K562 (cell line): Measurements from ENCODE around the gene RBFOX2. TPM values are rescaled to one million over a fixed set of nuclear protein-coding genes. Genes with fewer than 3 reads are reported as not detected.

Source experiments
- ATAC-seq: fragments of 200-7000 bp; cut with Tn5 transposase; 3 replicates; pipeline ENCODE4 v1.9.1; 2020; ENCODE audit warnings: moderate library complexity
- BruUV-seq: library from RNA; stranded (reverse); fragments of 400-500 nt; replicated peaks from 2 replicates; lab custom pipeline; 2021; lab: Mats Ljungman, UMichigan
- CTCF ChIA-PET: fragments of 300-600 bp; formaldehyde crosslinking; extraction: SDS; loops from one replicate; lab custom pipeline; 2021; ENCODE audit warnings: low intra/inter-chr PET ratio; lab: Yijun Ruan, JAX
- POLR2A ChIA-PET: fragments of 300-600, 350-650 bp; sonication (Branson Sonifier 250); formaldehyde crosslinking; extraction: SDS; loops from one replicate; lab custom pipeline; 2021; ENCODE audit warnings: antibody characterized with exemption, inconsistent platforms; lab: Yijun Ruan, JAX
- DNase-seq, 4 experiments: peaks; one replicate each; pipeline versions ENCODE4 v3.0.0 to v3.0.0-alpha.2; 2011 to 2018; ENCODE audit warnings: low spot score in 3 of 4, mixed read lengths in 3 of 4; ENCODE audit errors: extremely low read depth in 1 of 4
- FAIRE-seq: peaks from 2 replicates; lab custom pipeline; 2011; peaks lifted over from hg19 to GRCh38; lab: Jason Lieb, UNC
- H2AFZ ChIP-seq: 2 replicates; pipeline ENCODE4 v1.6.0; 2011; ENCODE audit warnings: low read depth, low read length, control low read depth, inconsistent platforms
- H3K27ac ChIP-seq: fragments of 200-600 bp; 3 replicates; pipeline ENCODE4 v1.8.0; 2011; ENCODE audit warnings: low read depth, mild to moderate bottlenecking, control low read depth, inconsistent platforms, low read length, moderate library complexity, mixed read lengths; ENCODE audit errors: extremely low read depth
- H3K27me3 ChIP-seq, 2 experiments: fragments of 300-600 bp in 1 of 2; 2 replicates in 1 of 2; 3 replicates in 1 of 2; pipeline versions ENCODE4 v1.6.0 to v1.8.0; 2011; ENCODE audit warnings: inconsistent platforms in 2 of 2, low read length in 2 of 2, mild to moderate bottlenecking in 1 of 2, mixed read lengths in 1 of 2, moderate library complexity in 1 of 2; ENCODE audit not compliant: control insufficient read depth in 2 of 2, insufficient read depth in 2 of 2
- H3K36me3 ChIP-seq: fragments of 300-600 bp; 3 replicates; pipeline ENCODE4 v1.8.0; 2011; ENCODE audit warnings: mild to moderate bottlenecking, low read length, inconsistent platforms; ENCODE audit not compliant: control insufficient read depth, insufficient read depth
- H3K4me1 ChIP-seq, 2 experiments: fragments of 200-600 bp in 1 of 2; replicated peaks in 1 of 2; 2 replicates in 1 of 2; 3 replicates in 1 of 2; pipeline versions ENCODE4 v1.5.1 to v1.8.0; 2011; ENCODE audit warnings: inconsistent platforms in 2 of 2, low read length in 2 of 2, mild to moderate bottlenecking in 1 of 2, mixed read lengths in 1 of 2, moderate library complexity in 1 of 2; ENCODE audit not compliant: control insufficient read depth in 2 of 2, insufficient read depth in 2 of 2
- H3K4me2 ChIP-seq: 2 replicates; pipeline ENCODE4 v1.6.1; 2011; ENCODE audit warnings: low read length, control low read depth, inconsistent platforms, mixed read lengths; ENCODE audit not compliant: insufficient read depth
- H3K4me3 ChIP-seq: fragments of 200-600 bp; sonication (generic), shearing (Covaris generic); 2 replicates; pipeline ENCODE4 v1.5.1; 2016; ENCODE audit warnings: control low read depth, inconsistent platforms
- H3K79me2 ChIP-seq: fragments of 200-600 bp; 3 replicates; pipeline ENCODE4 v1.8.0; 2011; ENCODE audit warnings: low read length, inconsistent platforms; ENCODE audit not compliant: control insufficient read depth, insufficient read depth
- H3K9ac ChIP-seq, 2 experiments: 2 replicates each; pipeline versions ENCODE4 v1.6.0 to v1.6.1; 2011; ENCODE audit warnings: low read depth in 2 of 2, low read length in 2 of 2, control low read depth in 1 of 2, inconsistent platforms in 1 of 2, mild to moderate bottlenecking in 1 of 2, mixed read lengths in 1 of 2; ENCODE audit not compliant: insufficient read depth in 1 of 2
- H3K9me1 ChIP-seq: one replicate; pipeline ENCODE4 v1.6.0; 2011; ENCODE audit warnings: inconsistent platforms, mild to moderate bottlenecking, low read length, moderate library complexity; ENCODE audit not compliant: control insufficient read depth, insufficient read depth
- H3K9me3 ChIP-seq: replicated peaks from 2 replicates; pipeline ENCODE4 v1.5.1; 2011; ENCODE audit warnings: low read depth, low read length, inconsistent platforms; ENCODE audit not compliant: control insufficient read depth, insufficient read depth
- H4K20me1 ChIP-seq: replicated peaks from 2 replicates; pipeline ENCODE4 v1.6.1; 2011; ENCODE audit warnings: low read length, inconsistent platforms, mixed read lengths; ENCODE audit not compliant: control insufficient read depth, insufficient read depth
- AFF4 ChIP-seq: sonication (generic); formaldehyde crosslinking; IDR thresholded peaks from 2 replicates; pipeline ENCODE4 v1.8.0; 2023; ENCODE audit warnings: mild to moderate bottlenecking, missing genetic modification reagents
- CCNT2 ChIP-seq: IDR thresholded peaks from 2 replicates; pipeline ENCODE4 v1.6.1; 2011; ENCODE audit warnings: borderline replicate concordance, low read depth, mild to moderate bottlenecking, moderate library complexity, mixed read lengths, low read length; ENCODE audit not compliant: insufficient read length; ENCODE audit errors: extremely low read depth
- GMEB1 ChIP-seq: fragments of 250-450 bp; sonication (Bioruptor Pico); IDR thresholded peaks from 2 replicates; pipeline ENCODE4 v1.4.0; 2020; ENCODE audit warnings: mild to moderate bottlenecking
- KDM2B ChIP-seq: fragments of 250-450 bp; sonication (Bioruptor Pico); IDR thresholded peaks from 2 replicates; pipeline ENCODE4 v1.8.0; 2021; ENCODE audit warnings: mild to moderate bottlenecking, moderate library complexity
- NCOA4 ChIP-seq: fragments of 450-650 bp; IDR thresholded peaks from 2 replicates; pipeline ENCODE4 v1.6.1; 2018; ENCODE audit warnings: mild to moderate bottlenecking; ENCODE audit not compliant: partially characterized antibody
- NELFE ChIP-seq: IDR thresholded peaks from 2 replicates; pipeline ENCODE4 v1.6.1; 2011; ENCODE audit warnings: mild to moderate bottlenecking; ENCODE audit not compliant: insufficient read depth, insufficient read length
- NR1H2 ChIP-seq: sonication (generic); formaldehyde crosslinking; IDR thresholded peaks from 2 replicates; pipeline ENCODE4 v1.4.0; 2020; ENCODE audit warnings: mild to moderate bottlenecking, missing genetic modification reagents
- NR2C1 ChIP-seq, 2 experiments: fragments of 450-650 bp; IDR thresholded peaks; 2 replicates each; pipeline ENCODE4 v1.6.1; 2017; ENCODE audit warnings: mild to moderate bottlenecking in 2 of 2, antibody characterized with exemption in 1 of 2, inconsistent platforms in 1 of 2, missing compliant biosample characterization in 1 of 2, missing genetic modification characterization in 1 of 2
- PCBP1 ChIP-seq: fragments of 200-400 bp; formaldehyde crosslinking; IDR thresholded peaks from 2 replicates; pipeline ENCODE4 v1.6.1; 2018; ENCODE audit warnings: mild to moderate bottlenecking, low read depth, low read length; ENCODE audit not compliant: poor library complexity, severe bottlenecking
- PRPF4 ChIP-seq: fragments of 200-400 bp; formaldehyde crosslinking; IDR thresholded peaks from one replicate; pipeline ENCODE4 v1.6.1; 2017; ENCODE audit warnings: low read length, low read depth, mild to moderate bottlenecking; ENCODE audit not compliant: insufficient read depth, poor library complexity, severe bottlenecking
- SMAD2 ChIP-seq: fragments of 150-350 bp; IDR thresholded peaks from 2 replicates; pipeline ENCODE4 v1.6.1; 2014; ENCODE audit warnings: low read depth, mild to moderate bottlenecking, low read length
- ZBTB8A ChIP-seq: fragments of 450-650 bp; IDR thresholded peaks from 2 replicates; pipeline ENCODE4 v1.6.1; 2018; ENCODE audit warnings: mild to moderate bottlenecking, moderate library complexity; ENCODE audit not compliant: partially characterized antibody
- ZNF121 ChIP-seq: sonication (generic); formaldehyde crosslinking; conservative IDR thresholded peaks from 2 replicates; pipeline ENCODE4 v1.8.0; 2022; ENCODE audit warnings: missing genetic modification reagents
- ZNF354B ChIP-seq: fragments of 250-450 bp; sonication (Bioruptor Pico); IDR thresholded peaks from 2 replicates; pipeline ENCODE4 v1.4.0; 2020
- ZNF780A ChIP-seq: fragments of 250-450 bp; sonication (Bioruptor Pico); IDR thresholded peaks from 2 replicates; pipeline ENCODE4 v1.5.0; 2021; ENCODE audit warnings: mild to moderate bottlenecking
- WGBS: fragments of 100-300 bp; shearing (Covaris generic); methylation state at CpG from one replicate; pipeline ENCODE4 v1.1.6; 2016; ENCODE audit warnings: low coverage, mixed read lengths; ENCODE audit not compliant: insufficient coverage; ENCODE audit errors: missing lambda C conversion rate; 5-methylcytosine and 5-hydroxymethylcytosine counted together
- in situ Hi-C: fragments of 300-500 bp; cut with MboI; formaldehyde crosslinking; loops from 4 replicates; pipeline ENCODE4 v1.15.0; 2018; ENCODE audit warnings: inconsistent platforms, mixed read lengths
- intact Hi-C: fragments of 100-400 bp; cut with micrococcal nuclease; formaldehyde crosslinking; loops from 2 replicates; pipeline ENCODE4 v1.14.2; 2022
- polyA plus RNA-seq, 8 experiments: library from polyadenylated mRNA; depleted of rRNA in 4 of 8; stranded (reverse) in 5 of 8; unstranded in 3 of 8; fragments of >200 nt; fragmentation: Nextera tagmentation in 2 of 8; fragmentation: Illumina TruSeq in 1 of 8; extraction: Ambion mirVana in 2 of 8; extraction: Trizol in 1 of 8; gene quantifications; 2 replicates each; pipeline versions ENCODE4 v1.2.1 to v1.2.3, GENCODE V29; 2011 to 2014; ENCODE audit warnings: inconsistent platforms in 1 of 8, missing spikeins in 1 of 8
- total RNA-seq, 7 experiments: library from RNA; depleted of rRNA in 6 of 7; stranded (reverse); fragments of >200 nt in 6 of 7; fragmentation: Illumina TruSeq in 2 of 7; extraction: Trizol in 2 of 7; gene quantifications; 2 replicates each; pipeline versions ENCODE4 v1.2.1 to v1.2.3, GENCODE V29; 2011 to 2021; ENCODE audit warnings: low replicate concordance in 1 of 7
- TF ChIP-seq, protein P1 (sequence below): fragments of 450-650 bp; formaldehyde crosslinking; IDR thresholded peaks from 2 replicates; pipeline ENCODE4 v1.4.0; 2020; ENCODE audit warnings: mild to moderate bottlenecking, mixed read lengths

RBFOX2 gene
- total and polyA plus RNA-seq, 9 of the 15 experiments (the other 6 are each of a cell fraction or from before 2014, with no cell fraction given): 5.8 to 24.8 (median 14.2) TPM

GRCh38 chr22:35818897-35819296 is 209.7 kb downstream of the RBFOX2 start:
- H3K4me2 ChIP-seq: no peak overlapping the region
- no peaks in the 10 kb centered on the region for H3K79me2 ChIP-seq
- no peaks in the 10 kb centered on the region for H3K27me3 ChIP-seq
- POLR2A ChIA-PET: no interaction called here
- H3K9me3 ChIP-seq: no peaks in the 10 kb centered on the region
- no peak overlapping the region for H2AFZ ChIP-seq
- no peaks in the 10 kb centered on the region for H3K36me3 ChIP-seq
- DNase-seq (no peak), FAIRE-seq (no peak)
- H3K4me1 ChIP-seq: no peaks in the 10 kb centered on the region; a peak in 1 of 5 replicates
- intact Hi-C loops (no loop called here), in situ Hi-C loops (no loop called here)
- H4K20me1 ChIP-seq: no peaks in the 10 kb centered on the region
- CTCF ChIA-PET: no interaction called here
- WGBS: 8% methylated on average over 1 of the region's 1 CpG
- TF ChIP-seq NR1H2 (CRISPR knock-in tag) (no peak), SMAD2 (no peak), ZNF354B (CRISPR knock-in tag) (no peak), PRPF4 (no peak), CCNT2 (no peak), KDM2B (no peak), NCOA4 (no peak), AFF4 (CRISPR knock-in tag) (no peak), ZBTB8A (no peak), GMEB1 (CRISPR knock-in tag) (no peak), ZNF121 (CRISPR knock-in tag) (no peak), ZNF780A (CRISPR knock-in tag) (no peak), NELFE (no peak), PCBP1 (no peak), NR2C1 (IDR thresholded peaks at IDR 0.05) (no peak), NR2C1 (tag; IDR thresholded peaks at IDR 0.05) (no peak)
- TF ChIP-seq, protein P1, sequence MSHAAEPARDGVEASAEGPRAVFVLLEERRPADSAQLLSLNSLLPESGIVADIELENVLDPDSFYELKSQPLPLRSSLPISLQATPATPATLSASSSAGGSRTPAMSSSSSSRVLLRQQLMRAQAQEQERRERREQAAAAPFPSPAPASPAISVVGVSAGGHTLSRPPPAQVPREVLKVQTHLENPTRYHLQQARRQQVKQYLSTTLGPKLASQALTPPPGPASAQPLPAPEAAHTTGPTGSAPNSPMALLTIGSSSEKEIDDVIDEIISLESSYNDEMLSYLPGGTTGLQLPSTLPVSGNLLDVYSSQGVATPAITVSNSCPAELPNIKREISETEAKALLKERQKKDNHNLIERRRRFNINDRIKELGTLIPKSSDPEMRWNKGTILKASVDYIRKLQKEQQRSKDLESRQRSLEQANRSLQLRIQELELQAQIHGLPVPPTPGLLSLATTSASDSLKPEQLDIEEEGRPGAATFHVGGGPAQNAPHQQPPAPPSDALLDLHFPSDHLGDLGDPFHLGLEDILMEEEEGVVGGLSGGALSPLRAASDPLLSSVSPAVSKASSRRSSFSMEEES (CRISPR knock-in tag): no peak
- TF ChIP-seq, all 486 proteins: peak for 0
- no peak for ATAC-seq
- no peak overlapping the region for H3K9ac ChIP-seq
- H3K4me3 ChIP-seq: no peak overlapping the region
- BruUV-seq: no TSS peak
- no peaks in the 10 kb centered on the region for H3K9me1 ChIP-seq
- no peak overlapping the region for H3K27ac ChIP-seq
